ENCODE measurements around the gene CST6. TPM values are rescaled to one million over a fixed set of nuclear protein-coding genes. Genes with fewer than 3 reads are reported as not detected.
A peak's percentile ranks its signal among the peaks of the same experiment; 100 is the strongest.

The CST6 gene
- total RNA-seq, 1 donor from 2014 or later, result 0.26 TPM

DNA sequence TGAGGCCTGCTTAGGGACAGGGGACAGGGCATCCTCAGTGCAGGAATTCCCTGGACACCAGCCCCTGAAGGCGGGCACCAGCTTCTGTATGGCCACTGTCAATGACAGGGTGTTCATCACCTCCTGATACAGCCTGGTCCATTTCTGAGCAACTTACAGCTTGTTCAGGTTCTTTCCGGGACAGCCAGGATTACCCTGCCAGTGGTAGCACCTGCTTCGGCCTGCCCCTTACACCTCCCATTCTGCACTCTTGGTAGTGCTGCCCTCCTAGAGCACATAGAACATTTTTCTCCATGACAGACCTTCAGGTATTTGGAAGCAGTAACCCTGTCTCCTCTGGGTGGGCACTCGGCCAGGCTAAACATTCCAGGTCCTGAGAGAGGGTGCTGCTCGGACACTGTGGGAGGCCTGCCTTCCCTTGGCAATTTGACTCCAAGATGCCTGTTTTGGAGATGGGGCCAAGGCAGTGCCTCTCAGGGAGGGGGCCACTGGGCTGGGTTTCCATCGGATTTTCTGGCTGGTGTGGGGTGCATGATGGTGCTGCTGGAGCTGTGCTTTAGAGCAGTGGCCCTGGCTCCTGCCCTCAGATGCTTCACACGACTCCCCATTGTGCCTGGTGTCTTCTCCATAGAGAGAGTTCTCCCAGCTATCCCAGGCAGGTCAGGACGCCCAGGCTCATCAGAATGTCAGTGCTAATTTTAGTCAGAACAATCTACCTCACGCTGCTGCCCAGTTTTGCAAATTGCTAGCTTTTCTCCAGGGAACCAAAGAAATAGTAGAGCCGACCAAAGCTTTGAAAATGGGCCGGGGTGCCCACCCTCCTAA lies 35.9 kb downstream of the CST6 start:
- no peak for DNase-seq (ENCODE audit: low read depth, low spot score)

DNA sequence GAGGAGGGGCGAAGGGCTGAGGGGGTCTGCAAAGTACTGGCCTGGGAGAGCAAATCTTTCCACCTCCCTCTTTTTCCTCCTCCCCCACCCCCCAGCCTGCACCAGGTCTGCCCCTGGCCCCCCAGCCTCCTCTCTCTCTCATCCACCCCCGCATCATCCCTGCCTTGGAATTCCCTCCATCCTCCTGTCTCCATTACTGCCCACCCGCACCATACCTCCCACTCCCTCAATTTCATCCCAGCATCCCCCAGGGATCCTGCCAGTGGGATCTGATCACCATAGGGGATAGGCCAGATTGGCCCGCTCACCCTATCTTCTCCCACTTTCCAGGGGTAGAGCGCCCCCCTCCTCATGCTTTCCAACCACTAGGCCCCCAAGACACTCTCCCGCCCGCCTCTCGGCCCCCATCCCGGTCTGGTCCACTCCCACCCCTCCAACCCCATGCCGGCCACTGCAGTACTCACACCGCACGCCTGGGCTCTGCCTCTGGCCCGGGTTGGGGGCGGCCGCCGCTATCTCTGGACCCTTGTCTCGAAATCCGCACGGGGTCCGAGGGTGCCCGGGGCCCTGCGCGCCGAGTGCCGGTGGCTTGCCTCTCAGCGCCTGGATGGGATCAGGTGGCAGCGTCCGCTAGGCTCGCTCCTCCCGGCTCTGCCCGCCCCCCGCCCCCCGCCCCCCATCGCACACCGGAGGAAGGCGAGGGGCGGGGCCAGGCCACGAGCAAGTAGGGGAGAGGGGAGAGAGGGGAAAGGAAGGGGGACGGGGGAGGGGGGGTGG lies 36.9 kb downstream of the CST6 start, which contains the start of gene GAL3ST3:
Gene GAL3ST3, minus strand, starts transcription at position 615 of the 777 bp plus-strand sequence. CDS start 3,746 bp downstream, outside the sequence.
- DNase-seq (ENCODE audit: low read depth, low spot score), result no peak

DNA sequence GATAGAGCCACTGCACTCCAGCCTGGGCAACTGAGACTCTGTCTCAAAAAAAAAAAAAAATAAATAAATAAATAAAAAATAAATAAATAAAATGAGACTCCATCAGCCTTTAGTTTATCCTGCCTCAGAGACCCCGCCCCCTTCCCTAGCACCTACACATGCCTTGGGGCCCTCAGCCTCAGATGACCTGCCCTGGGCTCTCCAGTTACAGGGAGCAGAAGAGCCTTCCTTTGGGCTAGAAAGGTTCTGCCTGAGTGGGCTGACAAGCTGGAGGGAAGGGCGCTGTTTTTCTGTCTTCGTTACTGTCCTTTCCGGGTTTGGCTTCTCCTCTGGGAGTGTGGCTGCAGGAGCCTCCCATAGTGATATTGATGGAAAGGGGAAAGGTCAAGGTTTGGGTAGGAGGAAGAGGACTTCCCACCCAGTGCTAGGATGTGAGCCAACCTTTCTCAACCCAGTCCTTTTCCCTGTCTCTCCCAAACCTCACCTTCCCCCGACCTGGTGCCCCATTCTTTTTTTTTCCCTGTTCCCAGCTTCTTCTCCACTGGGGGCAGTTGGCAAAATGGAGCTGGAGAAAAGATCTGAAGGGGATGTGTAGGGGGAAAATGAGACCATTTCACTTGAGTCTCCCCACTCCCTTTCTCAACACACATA lies 38.9 kb downstream of the CST6 start:
- DNase-seq (ENCODE audit: low read depth, low spot score), result no peak

DNA sequence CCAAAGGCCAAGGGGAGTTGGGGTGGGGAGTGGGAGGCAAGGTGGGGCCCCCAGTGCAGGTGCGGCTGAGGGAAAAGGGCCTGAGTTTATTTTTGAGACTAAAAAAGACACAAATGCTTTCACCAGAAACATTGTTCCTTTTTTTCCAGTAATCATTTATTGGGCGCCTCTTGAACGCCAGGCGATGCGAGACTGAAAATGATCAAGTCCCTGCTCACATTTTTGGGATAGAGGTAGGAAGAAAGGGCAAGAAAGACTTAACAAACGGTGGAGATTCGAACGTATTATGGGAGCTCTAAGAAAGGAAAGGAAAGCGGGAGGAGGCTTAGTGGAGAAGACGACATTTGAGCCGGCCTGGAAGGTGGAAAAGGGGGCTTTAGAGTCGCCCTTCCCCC lies 39.6 kb downstream of the CST6 start:
- DNase-seq (ENCODE audit: low read depth, low spot score), result no peak

DNA sequence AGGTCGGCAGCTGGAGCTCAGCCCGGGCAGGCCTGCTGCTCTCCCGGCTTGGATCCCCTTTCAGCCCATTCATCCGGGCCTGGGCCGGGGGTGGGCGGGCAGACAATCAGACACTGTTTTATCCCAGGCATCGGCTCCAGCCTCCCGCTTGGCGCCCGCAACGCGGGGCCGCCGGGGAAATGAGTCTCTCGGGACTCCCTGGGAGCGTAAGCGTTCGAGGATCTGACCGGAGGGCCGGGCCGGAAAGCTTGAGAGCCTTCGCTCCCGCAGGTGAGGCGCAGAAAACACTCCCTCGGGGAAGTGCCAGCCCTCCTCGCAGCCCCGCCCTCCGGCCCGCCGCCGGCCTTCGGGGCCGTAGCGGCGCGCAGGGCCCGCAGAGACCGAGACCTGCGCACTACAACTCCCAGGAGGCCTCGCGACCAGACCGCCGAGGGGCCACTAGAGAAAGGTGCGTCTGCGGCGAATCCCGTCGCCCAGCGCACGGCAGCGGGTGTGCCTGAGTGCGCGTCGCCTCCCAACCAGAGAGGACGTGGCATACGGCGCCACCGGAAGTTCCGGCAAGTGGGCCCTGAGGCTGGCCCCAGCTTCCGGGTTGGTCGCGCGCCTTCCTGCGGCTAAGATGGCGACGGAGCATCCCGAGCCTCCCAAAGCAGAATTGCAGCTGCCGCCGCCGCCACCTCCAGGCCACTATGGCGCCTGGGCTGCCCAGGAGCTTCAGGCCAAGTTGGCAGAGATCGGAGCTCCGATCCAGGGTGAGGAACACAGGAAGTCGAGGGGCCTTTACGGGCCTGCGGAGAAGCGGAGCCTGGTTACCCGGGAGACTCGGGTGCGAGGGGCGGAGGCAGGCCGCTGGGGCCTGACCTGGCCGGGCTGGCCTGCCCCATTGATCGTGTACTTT lies 40.2 kb downstream of the CST6 start, which contains the start of gene SF3B2:
Gene SF3B2, plus strand, starts transcription at position 599 of the 898 bp plus-strand sequence. Its CDS starts 21 bp downstream, at position 620.
- DNase-seq (ENCODE audit: low read depth, low spot score), result peak; percentile 93

DNA sequence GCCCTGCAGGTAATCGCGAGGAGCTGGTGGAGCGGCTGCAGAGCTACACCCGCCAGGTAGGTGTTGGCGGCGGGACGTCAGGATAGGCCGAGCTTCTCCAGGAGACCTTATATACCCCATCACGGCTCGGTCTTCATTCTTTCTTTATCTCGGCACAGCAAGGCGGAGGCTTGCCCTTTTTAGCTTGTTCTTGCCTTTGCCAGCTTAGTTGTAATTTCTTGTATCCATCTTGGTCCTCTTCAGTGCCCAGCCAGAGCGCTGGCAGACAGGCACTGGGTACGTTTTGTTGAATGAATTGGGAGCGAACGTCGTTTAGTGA lies 40.8 kb downstream of the CST6 start:
- no peak for DNase-seq (ENCODE audit: low read depth, low spot score)

DNA sequence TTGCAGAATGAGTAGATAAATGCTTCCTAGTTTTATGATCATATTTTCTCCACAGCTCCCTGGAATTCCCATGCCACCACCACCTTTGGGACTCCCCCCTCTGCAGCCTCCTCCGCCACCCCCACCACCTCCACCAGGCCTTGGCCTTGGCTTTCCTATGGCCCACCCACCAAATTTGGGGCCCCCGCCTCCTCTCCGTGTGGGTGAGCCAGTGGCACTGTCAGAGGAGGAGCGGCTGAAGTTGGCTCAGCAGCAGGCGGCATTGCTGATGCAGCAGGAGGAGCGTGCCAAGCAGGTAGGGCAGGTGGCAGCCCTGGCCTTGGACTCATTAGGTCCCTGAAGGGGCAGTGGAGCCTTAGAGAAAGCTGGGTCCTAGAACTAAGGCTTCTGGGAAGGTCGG lies 43.2 kb downstream of the CST6 start:
- no peak for DNase-seq (ENCODE audit: low read depth, low spot score)

DNA sequence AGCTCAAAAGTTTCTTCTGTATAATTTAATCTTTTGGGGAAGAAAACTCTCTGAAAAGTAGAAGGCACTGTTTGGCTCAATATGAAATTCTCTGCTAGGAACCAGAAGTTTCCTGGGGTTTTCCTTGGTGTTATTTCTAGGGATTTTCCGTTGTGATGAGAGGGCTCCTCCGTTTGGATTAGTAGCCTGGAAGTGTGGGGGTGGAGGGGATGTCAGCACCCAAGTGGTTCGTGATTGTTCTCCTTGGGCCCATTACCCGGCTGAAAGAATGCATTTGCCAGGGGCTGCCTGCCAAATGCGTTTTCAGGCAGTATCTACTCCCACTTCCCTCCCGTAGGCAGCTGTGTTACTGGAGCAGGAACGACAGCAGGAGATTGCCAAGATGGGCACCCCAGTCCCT lies 44.7 kb downstream of the CST6 start:
- no peak for DNase-seq (ENCODE audit: low read depth, low spot score)

DNA sequence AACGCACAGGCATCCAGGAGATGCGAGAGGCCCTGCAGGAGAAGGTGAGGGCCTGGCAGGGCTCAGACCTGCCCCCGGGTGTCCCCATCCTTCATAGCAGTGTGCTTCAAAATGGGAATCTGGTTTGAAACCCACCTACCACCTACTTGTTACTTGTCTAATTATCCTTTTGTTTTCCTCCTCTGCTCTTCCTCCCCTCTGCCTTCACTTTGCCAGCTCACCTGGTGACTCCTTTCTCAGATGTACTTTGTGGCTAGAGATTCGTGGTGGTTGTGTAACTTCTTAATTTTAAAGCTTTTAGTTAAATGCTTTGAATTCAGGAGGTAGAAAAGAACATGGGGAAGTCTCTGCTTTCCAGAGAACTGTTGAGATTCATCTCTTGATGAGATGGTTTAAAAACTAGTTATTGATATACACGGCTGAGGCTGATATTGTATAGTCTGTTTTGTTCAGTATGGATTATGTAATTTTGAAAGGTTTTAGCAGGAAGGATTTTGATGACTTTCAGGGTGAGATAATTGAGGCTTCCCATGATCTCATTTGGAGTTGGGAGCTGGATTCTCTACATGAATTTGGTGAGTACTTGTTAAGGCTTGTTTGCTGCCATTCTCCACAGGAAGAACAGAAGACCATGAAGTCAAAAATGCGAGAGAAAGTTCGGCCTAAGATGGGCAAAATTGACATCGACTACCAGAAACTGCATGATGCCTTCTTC lies 48.3 kb downstream of the CST6 start:
- DNase-seq (ENCODE audit: low read depth, low spot score), result no peak

DNA sequence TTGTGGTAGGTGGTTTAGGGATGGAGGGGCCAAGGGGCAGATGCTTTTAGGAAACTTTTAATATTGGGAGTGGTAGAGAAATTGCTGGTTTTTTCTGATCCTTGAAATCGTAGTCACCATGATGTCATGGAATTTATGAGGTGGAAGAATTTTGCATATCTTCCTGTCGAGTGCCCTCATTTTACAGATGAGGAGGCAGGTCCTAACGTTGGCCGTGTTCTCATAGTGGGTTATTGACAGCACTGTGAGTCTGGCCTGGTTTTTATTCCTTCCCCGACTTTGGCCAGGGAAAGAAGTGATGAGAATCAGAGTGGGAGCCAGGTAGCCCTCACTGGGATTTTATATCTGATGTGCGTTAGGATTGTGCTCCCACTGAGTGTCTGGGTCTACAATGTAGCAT lies 49.5 kb downstream of the CST6 start:
- no peak for DNase-seq (ENCODE audit: low read depth, low spot score)

DNA sequence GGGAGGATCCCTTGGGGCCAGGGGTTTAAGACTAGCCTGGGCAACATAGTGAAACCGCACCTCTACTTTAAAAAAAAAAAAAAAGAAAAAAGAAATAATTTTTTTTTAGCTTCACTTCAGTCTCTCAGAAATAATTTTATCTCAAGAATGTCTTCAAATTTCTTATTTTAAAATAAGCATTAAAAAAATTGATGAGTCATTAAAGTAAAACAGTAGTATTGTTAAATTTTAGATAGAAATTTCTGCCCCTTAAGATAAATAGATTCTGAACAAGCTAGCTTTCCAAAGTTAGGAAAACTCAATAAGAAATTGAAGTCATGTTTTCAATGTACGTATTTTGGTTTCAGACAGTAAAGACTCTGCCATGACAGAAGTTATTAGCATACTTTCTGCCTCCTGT lies 50.6 kb downstream of the CST6 start:
- DNase-seq (ENCODE audit: low read depth, low spot score), result no peak

Other genes with a start within 250 kb of the CST6 start
- 7.6 and 8.6 TPM in 2 replicates for gene AP5B1, start 231.0 kb upstream of the CST6 start, total RNA-seq
- gene OVOL1, start 224.9 kb upstream of the CST6 start, total RNA-seq, result not detected in 2 replicates
- 0.14 and 0.79 TPM in 2 replicates for gene SNX32, start 178.0 kb upstream of the CST6 start, total RNA-seq
- 1,363 and 1,402 TPM in 2 replicates for gene CFL1, start 153.8 kb upstream of the CST6 start, total RNA-seq
- gene MUS81, start 151.6 kb upstream of the CST6 start, total RNA-seq, result 50.7 and 52.8 TPM in 2 replicates
- gene EFEMP2, start 139.2 kb upstream of the CST6 start, total RNA-seq, result 23.9 and 32.8 TPM in 2 replicates
- gene CTSW, start 132.2 kb upstream of the CST6 start, total RNA-seq, result 0.07 TPM in 1 of 2 replicates, not detected in the other
- gene FIBP, start 123.5 kb upstream of the CST6 start, total RNA-seq, result 152 and 229 TPM in 2 replicates
- 105 and 129 TPM in 2 replicates for gene CCDC85B, start 121.3 kb upstream of the CST6 start, total RNA-seq
- gene FOSL1, start 111.6 kb upstream of the CST6 start, total RNA-seq, result 11.5 and 16.4 TPM in 2 replicates
- gene C11orf68, start 92.9 kb upstream of the CST6 start, total RNA-seq, result 15.2 and 17.3 TPM in 2 replicates
- 150 and 187 TPM in 2 replicates for gene DRAP1, start 92.6 kb upstream of the CST6 start, total RNA-seq
- gene TSGA10IP, start 66.5 kb upstream of the CST6 start, total RNA-seq, result not detected in 2 replicates
- gene SART1, start 50.3 kb upstream of the CST6 start, total RNA-seq, result 52.8 and 60.4 TPM in 2 replicates
- gene EIF1AD, start 9.9 kb upstream of the CST6 start, total RNA-seq, result 34.0 and 47.6 TPM in 2 replicates
- 38.8 and 45.2 TPM in 2 replicates for gene BANF1, start 9.5 kb upstream of the CST6 start, total RNA-seq
- 0.11 and 0.20 TPM in 2 replicates for gene CATSPER1, start 14.5 kb downstream of the CST6 start, total RNA-seq
- 0.07 and 0.14 TPM in 2 replicates for gene GAL3ST3, start 37.2 kb downstream of the CST6 start, total RNA-seq
- gene SF3B2, start 40.4 kb downstream of the CST6 start, total RNA-seq, result 107 and 129 TPM in 2 replicates
- 17.5 and 21.9 TPM in 2 replicates for gene PACS1, start 58.3 kb downstream of the CST6 start, total RNA-seq
- 12.0 and 12.1 TPM in 2 replicates for gene KLC2, start 245.7 kb downstream of the CST6 start, total RNA-seq

All from pulmonary artery endothelial cell (primary cell).